HL-60 (cell line): ENCODE data around the gene MIOS.

Source experiments
- TF ChIP-seq, protein P1 (sequence below): IDR thresholded peaks from one replicate; pipeline ENCODE4 v1.5.1; 2011; ENCODE audit warnings: low read length, control low read depth, inconsistent platforms; ENCODE audit not compliant: insufficient read depth
- TF ChIP-seq, protein P2 (sequence below): IDR thresholded peaks from 2 replicates; pipeline ENCODE4 v1.6.1; 2012; ENCODE audit warnings: low read depth; ENCODE audit not compliant: insufficient replicate concordance

DNA sequence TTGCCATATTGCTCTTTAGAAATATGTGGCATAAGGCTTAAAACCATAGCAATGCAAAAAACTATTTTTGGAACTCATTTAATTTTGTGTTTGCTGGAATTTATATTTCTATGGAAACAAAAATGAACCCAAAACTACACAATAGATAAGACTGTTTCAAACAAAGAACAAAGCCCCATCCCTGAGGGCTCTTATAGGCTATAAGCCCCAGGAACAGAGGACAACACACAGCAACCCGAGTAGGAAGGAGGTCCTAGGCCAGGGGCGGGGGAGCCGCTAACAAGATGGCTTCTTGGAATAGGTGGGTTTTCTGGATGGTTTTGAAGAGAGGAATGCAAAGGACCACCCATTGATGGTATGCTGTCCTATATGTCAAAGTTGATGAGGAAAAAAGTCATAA, 39.6 kb upstream of the MIOS start:
- TF ChIP-seq, protein P1, sequence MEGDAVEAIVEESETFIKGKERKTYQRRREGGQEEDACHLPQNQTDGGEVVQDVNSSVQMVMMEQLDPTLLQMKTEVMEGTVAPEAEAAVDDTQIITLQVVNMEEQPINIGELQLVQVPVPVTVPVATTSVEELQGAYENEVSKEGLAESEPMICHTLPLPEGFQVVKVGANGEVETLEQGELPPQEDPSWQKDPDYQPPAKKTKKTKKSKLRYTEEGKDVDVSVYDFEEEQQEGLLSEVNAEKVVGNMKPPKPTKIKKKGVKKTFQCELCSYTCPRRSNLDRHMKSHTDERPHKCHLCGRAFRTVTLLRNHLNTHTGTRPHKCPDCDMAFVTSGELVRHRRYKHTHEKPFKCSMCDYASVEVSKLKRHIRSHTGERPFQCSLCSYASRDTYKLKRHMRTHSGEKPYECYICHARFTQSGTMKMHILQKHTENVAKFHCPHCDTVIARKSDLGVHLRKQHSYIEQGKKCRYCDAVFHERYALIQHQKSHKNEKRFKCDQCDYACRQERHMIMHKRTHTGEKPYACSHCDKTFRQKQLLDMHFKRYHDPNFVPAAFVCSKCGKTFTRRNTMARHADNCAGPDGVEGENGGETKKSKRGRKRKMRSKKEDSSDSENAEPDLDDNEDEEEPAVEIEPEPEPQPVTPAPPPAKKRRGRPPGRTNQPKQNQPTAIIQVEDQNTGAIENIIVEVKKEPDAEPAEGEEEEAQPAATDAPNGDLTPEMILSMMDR, result no peak
- TF ChIP-seq, protein P2, sequence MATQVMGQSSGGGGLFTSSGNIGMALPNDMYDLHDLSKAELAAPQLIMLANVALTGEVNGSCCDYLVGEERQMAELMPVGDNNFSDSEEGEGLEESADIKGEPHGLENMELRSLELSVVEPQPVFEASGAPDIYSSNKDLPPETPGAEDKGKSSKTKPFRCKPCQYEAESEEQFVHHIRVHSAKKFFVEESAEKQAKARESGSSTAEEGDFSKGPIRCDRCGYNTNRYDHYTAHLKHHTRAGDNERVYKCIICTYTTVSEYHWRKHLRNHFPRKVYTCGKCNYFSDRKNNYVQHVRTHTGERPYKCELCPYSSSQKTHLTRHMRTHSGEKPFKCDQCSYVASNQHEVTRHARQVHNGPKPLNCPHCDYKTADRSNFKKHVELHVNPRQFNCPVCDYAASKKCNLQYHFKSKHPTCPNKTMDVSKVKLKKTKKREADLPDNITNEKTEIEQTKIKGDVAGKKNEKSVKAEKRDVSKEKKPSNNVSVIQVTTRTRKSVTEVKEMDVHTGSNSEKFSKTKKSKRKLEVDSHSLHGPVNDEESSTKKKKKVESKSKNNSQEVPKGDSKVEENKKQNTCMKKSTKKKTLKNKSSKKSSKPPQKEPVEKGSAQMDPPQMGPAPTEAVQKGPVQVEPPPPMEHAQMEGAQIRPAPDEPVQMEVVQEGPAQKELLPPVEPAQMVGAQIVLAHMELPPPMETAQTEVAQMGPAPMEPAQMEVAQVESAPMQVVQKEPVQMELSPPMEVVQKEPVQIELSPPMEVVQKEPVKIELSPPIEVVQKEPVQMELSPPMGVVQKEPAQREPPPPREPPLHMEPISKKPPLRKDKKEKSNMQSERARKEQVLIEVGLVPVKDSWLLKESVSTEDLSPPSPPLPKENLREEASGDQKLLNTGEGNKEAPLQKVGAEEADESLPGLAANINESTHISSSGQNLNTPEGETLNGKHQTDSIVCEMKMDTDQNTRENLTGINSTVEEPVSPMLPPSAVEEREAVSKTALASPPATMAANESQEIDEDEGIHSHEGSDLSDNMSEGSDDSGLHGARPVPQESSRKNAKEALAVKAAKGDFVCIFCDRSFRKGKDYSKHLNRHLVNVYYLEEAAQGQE, result no peak
